ENCODE data around the gene STAU1.
"Not testable (repeated sequence)": the region's sequence is repeated elsewhere in the genome, so short reads cannot be mapped to it uniquely, and the experiment has no call there.

STAU1 gene

DNA sequence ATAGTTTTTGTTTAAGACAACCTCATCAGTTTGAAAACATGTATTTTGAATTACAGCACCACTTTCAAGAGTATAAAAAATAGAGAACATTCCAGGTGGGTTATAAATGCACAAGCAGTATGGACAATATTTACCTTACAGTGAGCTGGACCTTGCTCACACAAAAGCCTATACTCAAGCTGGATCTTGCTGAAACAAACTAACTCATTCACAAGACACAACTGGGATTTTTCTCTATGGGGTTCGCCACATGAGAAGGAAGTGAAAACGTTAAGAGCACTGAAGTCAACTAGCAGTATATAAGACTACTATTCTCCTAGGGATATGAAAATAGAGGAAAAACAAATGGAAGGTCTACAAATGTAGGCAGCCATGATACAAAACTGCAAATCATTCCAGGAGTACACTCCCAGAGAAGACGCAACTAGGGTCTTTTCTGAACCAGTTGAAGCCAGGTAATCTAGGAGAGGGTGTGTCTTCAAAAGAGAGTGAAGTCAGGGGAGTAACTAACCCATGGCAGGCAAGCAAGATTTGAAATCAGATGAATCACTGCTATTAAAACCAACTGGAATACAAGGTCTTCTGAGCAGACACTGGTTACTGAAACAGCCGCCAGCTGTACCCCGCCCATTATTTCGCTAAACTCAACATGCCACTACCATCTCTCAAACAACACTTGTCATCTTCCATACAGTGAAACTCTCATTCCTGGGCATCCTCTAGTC lies 26.5 kb downstream of the STAU1 start:
- DNase-seq: no peak

DNA sequence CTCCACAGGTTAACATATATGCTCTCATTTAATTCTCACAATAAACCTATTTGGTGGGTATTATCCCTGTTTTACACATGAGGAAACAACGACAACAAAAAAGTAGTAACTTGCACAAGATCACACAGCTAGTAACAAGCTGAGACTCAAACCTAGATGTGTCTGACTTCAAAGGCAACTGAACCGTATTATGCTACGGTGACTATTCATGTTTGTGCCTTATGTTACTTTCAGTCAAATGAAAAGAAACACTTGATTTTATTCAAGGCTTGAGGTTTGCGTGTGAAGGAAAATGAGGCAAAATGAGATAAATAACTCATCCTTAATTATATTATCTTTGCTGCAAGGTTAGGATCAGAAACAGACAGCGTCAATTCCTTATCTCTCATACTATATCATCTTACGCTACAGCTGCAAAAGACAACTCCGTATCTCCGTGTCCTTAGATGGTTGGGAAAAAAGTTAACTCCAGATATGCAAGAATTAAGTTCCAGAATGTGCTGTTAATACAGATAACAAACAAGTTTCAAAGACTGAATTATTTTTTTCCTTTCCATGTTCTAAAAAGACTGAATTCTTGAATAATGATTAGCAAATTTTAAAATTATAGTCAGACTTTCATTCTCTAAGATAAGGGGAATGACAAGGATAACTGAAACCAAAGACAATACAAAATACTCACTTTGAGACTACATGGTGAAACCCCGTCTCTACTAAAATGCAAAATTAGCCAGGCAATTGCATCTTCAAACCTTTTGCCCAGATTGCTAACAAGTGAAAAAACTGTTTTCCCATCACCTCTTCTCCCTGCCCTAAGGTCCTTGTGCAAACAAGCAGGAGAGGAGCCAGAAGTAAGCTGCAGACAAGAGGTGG lies 27.8 kb downstream of the STAU1 start:
- no peak for DNase-seq

DNA sequence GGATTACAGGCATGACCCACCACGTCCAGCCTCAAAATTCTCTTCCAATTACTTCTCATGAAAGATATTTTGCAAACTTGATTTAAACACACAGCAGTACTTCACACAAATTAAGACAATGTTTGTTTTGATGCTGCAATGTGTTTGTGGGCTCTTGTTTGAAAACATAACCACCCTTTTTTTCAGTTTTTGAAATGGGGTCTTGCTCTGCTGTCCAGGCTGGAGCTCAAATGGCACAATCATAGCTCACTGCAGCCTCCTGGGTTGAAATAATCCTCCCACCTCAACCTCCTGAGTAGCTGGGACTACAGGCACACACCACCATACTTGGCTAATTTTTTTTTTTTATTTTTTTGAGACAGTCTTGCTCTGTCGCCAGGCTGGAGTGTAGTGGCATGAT lies 31.0 kb downstream of the STAU1 start:
- DNase-seq: no peak

DNA sequence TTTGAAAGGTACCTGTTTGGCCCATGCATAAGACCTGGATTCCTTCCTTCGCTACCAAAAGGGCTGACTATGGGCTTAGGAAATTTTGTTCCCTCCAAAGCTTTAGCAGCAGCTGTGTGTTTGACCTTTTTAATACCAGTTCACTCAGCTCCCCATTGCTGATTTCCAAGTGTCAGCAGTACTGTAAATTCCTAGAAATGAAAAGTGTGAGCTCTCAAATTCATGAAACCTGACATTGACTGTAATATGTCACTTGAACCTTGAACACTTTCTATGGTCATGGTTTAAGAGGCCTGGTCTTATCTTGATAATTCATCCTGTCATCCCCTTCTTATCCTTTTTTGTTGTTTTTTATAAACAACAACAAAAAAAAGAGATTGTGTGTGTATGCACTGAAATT lies 31.7 kb downstream of the STAU1 start:
- no peak for DNase-seq

DNA sequence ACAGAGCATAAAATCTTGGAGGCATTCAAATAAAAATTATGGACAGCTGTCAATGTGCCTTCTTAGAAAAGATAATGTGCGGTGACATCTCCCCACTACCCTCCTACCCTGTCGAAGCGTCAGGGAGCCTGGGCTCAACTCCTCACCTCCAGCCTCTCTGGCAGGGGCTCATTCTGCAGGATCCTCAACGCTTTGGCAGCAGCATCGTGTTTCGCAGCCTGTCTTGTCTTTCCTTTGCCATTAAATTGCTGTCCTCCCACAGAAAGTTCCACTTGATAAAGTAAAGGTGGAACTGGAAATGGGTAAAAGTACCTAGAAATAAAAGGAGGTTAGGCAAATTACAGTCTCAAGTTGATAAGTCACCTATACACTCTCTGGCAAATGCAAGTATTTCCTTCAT lies 36.7 kb downstream of the STAU1 start:
- DNase-seq: no peak

DNA sequence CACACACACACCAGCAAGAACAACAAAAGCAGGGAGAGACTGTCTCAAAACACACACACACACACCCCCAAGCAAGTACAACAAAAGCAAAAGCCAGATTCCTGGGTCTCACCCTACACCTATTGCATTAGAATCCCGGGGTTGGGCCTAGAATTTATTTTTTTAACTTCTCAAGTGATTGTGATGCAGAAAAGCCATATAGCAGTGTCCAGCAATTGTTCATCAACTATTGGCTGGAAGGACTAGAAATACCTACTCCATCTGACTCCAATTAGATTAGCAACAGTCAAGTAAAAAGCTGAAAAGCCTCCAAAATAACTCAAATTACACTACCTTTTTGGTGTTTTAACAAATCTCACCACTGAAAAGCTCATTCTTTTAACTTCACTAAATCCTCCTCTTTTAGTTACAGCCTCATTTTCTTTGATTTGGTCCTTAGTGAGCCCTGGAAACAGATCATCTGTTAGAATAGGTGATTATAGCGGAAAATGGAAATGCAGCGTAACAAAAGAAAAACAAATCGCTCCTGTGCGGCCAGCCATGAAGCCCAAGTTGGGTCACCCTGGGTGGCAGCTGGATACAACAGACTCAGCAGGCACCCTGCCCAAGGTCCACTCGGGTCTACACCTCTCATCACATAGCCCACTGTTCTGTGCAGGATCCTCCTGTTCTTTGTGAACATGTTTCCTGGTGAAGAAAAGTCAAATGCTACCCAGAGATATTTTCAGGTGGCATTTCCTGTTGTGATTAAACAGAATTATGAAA lies 38.7 kb downstream of the STAU1 start:
- DNase-seq: no peak

DNA sequence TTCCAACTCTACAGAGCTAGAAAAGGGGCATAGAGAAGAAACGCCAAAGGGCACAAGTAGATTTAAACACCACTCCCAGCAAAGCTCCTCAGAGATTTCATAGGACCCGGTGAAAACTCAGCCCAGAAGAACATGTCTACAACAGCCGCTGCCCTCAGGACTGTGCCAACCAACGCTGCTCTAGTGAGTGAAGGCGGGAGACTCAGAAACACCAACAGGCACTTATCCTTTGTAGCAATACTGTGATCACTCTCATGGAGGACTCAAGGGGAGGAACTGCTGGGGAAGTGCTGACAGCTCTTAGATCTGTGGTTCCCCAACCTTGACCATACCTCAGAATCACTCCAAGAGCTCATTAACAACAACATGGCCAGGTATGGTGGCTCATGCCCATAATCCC lies 39.5 kb downstream of the STAU1 start:
- no peak for DNase-seq

DNA sequence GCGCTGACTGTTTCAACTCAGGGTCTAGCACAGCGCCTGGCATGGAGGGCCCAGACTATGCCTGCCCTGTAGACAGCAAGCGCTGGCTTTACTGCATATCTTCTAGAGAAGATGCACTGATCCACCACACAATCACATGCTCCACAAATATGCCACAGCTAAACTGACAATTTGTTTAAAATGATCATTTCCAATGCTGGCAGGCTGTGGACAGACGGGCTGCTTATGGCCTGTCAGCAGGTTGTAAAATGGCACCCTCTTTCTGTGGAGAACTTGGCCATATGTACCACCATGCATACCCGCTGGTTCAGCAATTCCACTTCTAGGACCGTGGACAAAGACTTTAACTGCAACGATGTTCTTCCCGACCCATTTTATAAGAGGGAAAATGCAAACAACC lies 40.8 kb downstream of the STAU1 start:
- no peak for DNase-seq

DNA sequence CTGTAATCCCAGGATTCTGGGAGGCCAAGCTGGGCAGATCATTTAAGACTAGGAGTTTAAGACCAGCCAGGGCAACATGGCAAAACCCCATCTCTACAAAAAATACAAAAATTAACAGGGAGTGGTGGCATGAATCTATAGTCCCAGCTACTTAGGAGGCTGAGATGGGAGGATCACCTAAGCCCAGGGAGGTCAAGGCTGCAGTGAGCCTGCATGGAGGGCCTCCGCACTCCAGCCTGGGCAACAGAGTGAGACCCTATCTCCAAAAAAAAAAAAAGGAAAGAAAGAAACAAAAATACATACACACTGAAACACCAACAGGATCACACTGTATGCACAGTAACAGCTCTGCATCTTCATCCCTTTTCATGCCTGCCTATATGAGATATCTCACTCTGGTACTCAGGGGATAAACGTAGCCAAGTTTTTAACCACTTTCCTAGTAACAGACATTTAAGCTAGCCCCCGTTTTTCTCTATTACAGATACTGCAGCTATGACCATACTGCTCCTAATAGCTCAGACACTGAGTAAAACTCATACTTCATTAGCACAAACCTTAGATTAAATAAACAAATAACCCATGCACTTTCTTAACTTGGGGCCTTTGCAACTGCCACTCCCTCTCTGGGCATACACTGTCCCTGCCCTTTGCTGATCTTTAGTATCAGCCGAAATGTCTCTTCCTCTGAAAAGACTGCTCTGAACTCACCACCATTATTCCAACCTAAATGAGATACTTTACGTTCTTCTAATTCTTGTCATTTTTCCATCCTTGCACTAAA lies 41.5 kb downstream of the STAU1 start:
- DNase-seq: no peak

DNA sequence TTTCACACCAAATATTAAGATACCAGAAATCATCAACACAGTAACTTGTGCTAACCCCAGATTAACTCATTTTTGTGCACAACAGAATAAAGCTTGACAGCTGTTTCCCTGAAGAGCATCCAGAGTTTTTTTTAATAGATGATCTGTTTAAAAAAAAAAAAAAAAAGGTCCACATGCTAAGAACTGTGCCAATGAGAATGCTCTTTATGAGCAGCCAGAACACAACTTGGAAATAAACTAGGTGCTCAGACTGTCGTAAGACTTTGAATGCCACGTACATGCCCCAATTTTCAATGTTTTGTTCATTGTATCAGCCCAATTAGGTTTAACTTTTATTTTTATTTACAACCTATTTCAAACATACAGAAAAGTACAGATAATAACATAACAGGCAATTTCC lies 47.3 kb downstream of the STAU1 start:
- no peak for DNase-seq

DNA sequence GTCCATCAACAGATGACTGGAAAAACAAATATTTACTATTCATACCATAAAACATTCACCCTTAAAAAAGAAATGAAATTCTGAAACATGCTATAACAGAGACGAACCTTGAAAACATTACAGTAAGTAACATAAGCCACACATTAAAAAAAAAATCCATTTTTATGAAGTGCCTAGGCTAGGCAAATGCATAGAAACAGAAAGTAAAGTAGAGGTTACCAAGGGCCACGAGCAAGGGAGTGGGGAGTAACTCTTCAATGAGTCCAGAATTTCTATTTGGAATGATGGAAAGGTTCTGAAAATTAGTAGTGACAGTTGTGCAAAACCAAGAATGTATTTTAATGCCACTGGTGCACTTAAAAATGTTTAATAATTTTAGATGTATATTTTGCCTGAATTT lies 47.7 kb downstream of the STAU1 start:
- DNase-seq: no peak

DNA sequence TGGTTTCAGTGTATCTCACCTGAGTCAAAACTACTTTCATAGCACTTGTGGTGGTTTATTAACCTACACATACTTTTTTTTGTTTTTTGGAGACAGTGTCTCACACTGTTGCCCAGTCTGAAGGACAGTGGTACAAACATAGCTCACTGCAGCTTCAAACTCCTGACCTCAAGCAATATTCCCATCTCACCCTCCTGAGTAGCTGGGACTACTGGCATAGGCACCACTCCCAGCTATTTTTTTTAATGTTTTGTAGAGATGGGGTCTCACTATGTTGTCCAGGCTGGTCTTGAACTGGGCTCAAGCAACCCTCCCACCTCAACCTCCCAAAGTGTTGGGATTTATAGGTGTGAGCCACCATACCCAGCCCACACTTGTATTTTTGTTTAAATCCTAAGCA lies 49.7 kb downstream of the STAU1 start:
- DNase-seq: no peak

DNA sequence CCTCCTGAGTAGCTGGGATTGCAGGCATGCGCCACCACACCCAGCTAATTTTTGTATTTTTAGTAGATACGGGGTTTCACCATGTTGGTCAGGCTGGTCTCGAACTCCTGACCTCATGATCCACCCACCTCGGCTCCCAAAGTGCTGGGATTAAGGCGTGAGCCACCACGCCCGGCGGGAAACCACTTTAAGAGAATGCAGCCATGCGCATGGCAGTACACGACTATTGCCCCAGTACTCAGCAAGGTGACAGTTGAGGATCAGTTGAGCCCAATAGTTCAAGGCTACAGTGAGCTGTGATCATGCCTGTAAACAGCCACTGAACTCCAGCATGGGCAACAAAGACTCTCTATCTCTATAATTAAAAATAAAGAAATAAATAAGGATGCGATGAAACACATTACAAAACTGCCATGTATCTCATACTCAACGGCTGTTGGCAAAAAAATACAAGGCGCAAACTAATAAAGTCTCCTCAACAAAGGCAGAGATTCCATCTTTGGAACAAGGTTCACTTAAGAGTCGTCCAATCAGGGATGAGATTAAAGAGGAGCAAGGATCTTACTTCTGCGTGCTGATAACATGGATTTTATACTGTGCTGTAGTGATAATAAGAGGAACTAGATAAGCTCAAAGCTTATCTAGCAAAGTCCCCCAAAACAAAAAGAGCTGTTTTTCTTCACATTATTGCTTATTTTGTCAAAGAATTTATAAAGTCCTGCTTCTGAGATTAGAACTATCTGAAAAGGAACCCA lies 51.1 kb downstream of the STAU1 start:
- DNase-seq: no peak

DNA sequence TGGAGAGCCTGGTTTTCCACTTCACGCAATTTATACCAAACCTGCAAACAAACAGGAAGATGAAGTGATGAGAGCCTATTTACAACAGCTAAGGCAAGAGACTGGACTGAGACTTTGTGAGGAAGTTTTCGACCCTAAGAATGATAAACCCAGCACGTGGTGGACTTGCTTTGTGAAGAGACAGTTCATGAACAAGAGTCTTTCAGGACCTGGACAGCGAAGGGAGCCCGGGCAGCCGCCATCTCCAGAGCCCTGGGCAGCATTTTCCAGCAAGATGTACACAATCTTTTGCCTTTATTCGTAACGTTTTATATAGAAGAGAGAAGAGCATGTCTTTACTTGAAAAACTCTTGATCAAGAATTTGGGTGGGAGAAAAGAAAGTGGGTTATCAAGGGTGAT lies 53.3 kb downstream of the STAU1 start:
- DNase-seq: not testable (repeated sequence)

DNA sequence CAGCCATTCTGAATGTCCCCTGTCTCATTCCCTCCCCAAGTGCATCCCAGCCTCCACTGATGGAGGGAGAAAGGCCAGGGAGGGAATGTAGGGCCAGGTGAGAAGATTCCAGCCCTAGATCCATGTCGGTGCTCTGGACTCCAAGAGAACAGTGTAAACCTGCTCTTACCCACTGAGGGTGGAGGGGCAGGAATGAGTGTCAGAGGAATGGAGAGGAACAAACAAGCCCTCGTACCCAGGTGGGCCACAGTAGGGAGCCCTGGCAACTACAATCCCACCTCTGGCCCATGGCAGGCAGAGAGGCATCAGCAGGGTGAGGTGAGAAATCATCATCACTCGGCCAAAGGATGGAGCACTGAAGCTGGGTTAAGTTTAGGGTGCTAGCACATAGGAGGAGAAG lies 54.6 kb downstream of the STAU1 start:
- no peak for DNase-seq

DNA sequence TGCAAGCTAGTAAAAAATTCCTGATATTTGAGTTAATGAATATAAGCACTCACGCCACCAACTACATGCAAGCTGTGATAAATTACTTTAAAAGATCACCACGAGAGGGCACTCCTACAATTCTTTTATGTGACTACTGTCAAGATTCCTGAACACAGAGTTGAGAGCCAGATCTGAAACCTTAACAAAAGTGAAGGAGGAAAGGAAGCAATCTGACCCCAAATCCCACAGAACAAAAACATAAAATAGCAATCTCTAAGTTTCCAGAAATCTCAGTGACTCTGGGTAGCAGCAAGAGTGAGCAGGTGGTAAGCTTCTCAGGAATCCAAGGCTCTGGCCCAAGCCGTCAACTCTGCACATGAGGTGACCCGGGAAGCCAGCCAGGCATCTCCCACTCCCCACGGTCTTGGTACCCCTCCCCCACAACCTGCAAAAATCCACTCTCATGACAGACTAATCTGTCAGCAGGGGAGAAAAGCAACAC lies 55.1 kb downstream of the STAU1 start:
- peak; percentile 34 to 46 for DNase-seq

DNA sequence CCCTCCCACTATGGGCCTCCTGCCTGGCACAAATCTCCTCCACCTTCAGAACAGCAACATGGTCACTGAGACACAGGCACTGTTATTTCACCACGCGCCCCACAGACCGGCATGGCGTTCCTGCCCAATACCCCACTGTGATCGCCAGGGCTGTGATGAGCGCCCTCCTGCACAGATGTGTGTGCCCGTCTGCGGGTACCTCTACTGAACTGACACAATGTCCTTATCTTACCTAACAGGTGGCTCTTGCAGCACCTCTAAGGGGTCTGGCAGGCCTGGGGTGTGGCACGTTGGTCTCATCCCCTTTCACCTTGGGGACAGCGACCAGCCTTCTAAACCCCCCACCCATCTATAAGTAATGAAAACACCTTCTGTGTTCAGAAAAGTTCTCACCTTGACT lies 64.2 kb downstream of the STAU1 start:
- no peak for DNase-seq

DNA sequence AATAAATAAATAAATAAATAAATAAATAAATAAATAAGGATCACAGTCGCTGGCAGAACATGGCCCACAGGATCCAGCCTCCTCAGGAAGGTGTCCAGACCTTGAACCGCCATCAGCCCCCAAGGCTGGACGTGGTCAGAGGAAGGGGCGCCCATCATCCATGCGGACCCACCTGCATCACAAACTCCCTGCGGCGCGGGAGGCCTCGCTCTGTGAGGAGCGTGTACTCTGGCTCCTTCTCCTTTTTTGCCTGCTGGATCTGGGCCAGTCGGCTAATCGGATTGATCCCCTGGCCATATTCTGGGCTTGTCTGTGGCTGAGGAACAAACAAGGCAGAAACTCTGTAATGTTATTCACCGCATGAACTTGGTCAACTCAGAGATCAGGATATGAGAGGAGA lies 65.2 kb downstream of the STAU1 start:
- no peak for DNase-seq

DNA sequence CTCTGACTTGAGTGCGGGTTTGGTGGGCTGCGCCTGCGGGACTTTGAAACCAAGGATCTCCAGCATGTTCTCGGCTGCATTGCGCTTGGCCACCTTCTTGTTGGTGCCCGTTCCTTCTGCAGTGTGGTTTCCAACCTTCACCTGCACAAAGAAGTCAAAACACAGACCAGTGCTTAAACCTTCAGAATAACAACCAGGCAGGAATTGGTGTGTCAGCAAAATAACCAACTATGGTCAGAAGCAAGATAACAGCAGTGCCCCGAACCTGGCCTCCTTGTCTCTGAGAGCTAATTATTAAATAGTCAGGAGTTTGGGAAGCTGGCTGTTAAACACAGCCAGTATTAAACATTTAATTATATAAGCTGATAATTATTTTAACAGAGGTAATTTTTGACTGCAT lies 68.1 kb downstream of the STAU1 start:
- DNase-seq: no peak

DNA sequence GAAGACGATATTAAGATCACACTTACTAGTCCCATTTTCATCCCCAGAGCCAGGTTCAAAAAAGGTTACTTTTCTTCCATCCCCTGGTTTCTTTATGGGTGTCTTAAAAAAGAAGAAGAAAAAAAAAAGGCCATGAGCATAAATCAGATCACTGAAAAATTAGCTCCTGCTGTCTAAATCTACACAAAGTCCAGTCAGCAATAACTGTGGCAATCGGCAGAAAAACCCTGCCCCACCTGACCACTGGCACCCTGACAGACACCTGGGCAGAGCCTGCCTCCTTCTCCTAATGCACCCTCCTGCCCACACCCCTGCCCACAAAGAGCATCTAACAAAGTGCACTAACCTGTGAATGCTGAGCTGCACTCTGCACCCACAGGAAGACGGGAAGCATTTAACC lies 69.8 kb downstream of the STAU1 start:
- no peak for DNase-seq

DNA sequence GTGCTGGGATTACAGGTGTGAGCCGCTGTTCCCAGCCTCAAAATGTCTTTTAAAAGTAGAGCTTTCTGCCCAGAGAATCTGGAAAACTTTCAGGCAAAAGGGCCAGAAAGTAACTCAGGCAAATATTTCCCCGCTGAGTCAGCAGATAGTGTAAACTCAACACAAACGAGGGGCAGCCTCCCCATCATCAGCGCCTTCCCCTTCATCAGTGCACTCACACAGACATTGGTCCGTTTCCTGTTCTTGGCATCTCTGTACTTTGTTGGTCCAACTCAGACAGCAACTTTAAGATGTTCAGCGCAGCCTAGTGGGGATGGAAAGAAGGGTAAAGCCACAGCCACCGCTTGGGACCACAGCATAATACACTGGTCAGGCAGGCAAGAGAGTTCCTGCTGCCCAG lies 72.6 kb downstream of the STAU1 start:
- no peak for DNase-seq

Data from NCI-H2081 (cell line).